Brain microvascular endothelial cell (primary cell): ENCODE data around the gene HNMT.

Experiments used
- DNase-seq: peaks from one replicate; pipeline ENCODE4 v3.0.0-alpha.2; 2020
- H3K27ac ChIP-seq: fragments of 250-450 bp; sonication (Bioruptor Pico); 2 replicates; pipeline ENCODE4 v1.5.1; 2020; ENCODE audit warnings: mild to moderate bottlenecking, moderate library complexity
- H3K27me3 ChIP-seq: fragments of 250-450 bp; sonication (Bioruptor Pico); replicated peaks from 2 replicates; pipeline ENCODE4 v1.5.1; 2020; ENCODE audit warnings: mild to moderate bottlenecking
- H3K36me3 ChIP-seq: fragments of 250-450 bp; sonication (Bioruptor Pico); replicated peaks from 2 replicates; pipeline ENCODE4 v1.5.1; 2020; ENCODE audit warnings: mild to moderate bottlenecking
- H3K4me3 ChIP-seq: 2 replicates; pipeline ENCODE4 v1.5.1; 2011; ENCODE audit warnings: low read depth, mild to moderate bottlenecking, control low read depth, low read length, moderate library complexity
- CTCF ChIP-seq: IDR thresholded peaks from 2 replicates; pipeline ENCODE4 v1.5.1; 2011; ENCODE audit warnings: low read depth, mild to moderate bottlenecking, moderate library complexity, low read length, control low read depth, inconsistent platforms; ENCODE audit errors: missing control alignments
- in situ Hi-C: cut with HindIII; loops from 2 replicates; pipeline ENCODE4 v1.10.0; 2017; ENCODE audit warnings: low sequenced_read_pairs, low pct_ligation_motif_present

The HNMT gene

GRCh38 chr2:137947032-137947727 lies 17.1 kb upstream of the HNMT start:
- DNase-seq: no peak
- Histone ChIP-seq H3K4me3 (no peak overlapping the region), H3K27ac (no peak overlapping the region), H3K36me3 (no peaks in the 10 kb centered on the region), H3K27me3 (no peaks in the 10 kb centered on the region)
- in situ Hi-C loops: no loop called here
- TF ChIP-seq CTCF: no peak

DNA sequence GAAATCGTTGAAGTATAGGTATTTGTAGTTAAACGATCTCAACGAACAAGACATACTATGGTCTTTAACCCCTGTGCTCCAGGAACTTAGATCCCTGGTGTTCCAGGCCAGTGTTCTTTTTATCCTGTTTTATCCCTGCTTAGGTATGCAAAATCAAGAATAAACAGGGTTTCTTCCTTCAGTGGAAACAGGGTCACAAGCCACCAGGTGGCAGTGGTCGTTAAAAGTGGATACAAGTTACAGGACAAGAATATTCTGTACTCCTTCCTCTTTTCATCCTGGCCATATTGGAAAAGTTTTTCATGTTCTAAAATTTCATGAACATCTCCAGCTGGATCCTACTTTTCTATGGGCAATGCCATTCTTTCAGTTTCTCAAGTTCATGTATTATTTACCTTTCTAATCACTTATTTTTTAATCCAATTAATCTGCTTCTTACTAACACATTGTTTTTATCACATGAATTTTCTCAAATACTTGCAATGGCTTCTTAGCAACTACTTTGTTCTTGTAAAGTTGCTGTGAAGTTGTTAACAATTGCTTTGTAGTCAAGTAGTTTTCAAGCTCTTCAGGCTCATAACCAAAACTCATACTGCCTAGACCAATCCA lies 16.4 kb upstream of the HNMT start:
- peak; percentile 77 for TF ChIP-seq CTCF
- in situ Hi-C loops: no loop called here
- Histone ChIP-seq H3K27ac (no peak overlapping the region), H3K4me3 (no peak overlapping the region), H3K27me3 (no peaks in the 10 kb centered on the region), H3K36me3 (no peaks in the 10 kb centered on the region)
- DNase-seq: peak; percentile 75

DNA sequence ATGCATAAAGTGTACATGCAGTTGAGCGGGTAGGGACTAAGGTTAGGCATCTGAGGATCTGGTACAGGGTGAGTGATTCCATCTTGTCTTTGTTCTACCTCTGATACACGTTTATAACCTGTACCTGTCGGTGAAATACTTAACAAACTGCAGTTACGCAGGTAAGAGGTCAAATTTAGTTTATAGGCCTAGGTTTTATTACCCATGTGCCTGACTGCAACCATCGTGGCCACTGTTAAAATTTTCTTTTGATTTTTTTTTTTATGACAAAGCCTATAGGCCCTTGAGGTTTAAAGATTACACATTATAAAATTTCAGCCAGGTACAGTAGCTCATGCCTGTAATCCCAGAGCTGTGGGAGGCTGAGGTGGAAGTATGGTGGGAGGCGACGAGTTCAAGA lies 15.4 kb upstream of the HNMT start:
- Histone ChIP-seq H3K36me3 (no peaks in the 10 kb centered on the region), H3K27me3 (no peaks in the 10 kb centered on the region), H3K27ac (no peak overlapping the region), H3K4me3 (no peak overlapping the region)
- DNase-seq: no peak
- no peak for TF ChIP-seq CTCF
- in situ Hi-C loops: no loop called here

GRCh38 chr2:137950238-137950637 lies 14.0 kb upstream of the HNMT start:
- H3K36me3 ChIP-seq: no peaks in the 10 kb centered on the region
- H3K27ac ChIP-seq: no peak overlapping the region
- no peak overlapping the region for H3K4me3 ChIP-seq
- TF ChIP-seq CTCF: no peak
- DNase-seq: no peak
- in situ Hi-C loops: no loop called here
- H3K27me3 ChIP-seq: no peaks in the 10 kb centered on the region

- DNase-seq: peak; percentile 60
- Histone ChIP-seq H3K4me3 (no peak overlapping the region), H3K36me3 (no peaks in the 10 kb centered on the region), H3K27me3 (no peaks in the 10 kb centered on the region), H3K27ac (no peak overlapping the region)
- TF ChIP-seq CTCF: no peak
- in situ Hi-C loops: no loop called here
Observed at GRCh38 chr2:137951586-137951985, 12.7 kb upstream of the HNMT start.
